IPS DF 6.9 (cell line): Measurements from ENCODE around the gene SPATA24.
"Not testable (repeated sequence)": the region's sequence is repeated elsewhere in the genome, so short reads cannot be mapped to it uniquely, and the experiment has no call there.

Source experiments
- DNase-seq: peaks from one replicate; pipeline ENCODE4 v3.0.0-alpha.2; 2013; ENCODE audit warnings: low read depth, low spot score
- H3K27ac ChIP-seq: one replicate; pipeline ENCODE4 v1.5.1; 2013; ENCODE audit warnings: low read length, control low read depth
- H3K27me3 ChIP-seq: 2 replicates; pipeline ENCODE4 v1.6.1; 2013; ENCODE audit warnings: mild to moderate bottlenecking, low read length; ENCODE audit not compliant: control insufficient read depth, insufficient read depth
- H3K36me3 ChIP-seq: 2 replicates; pipeline ENCODE4 v1.6.1; 2013; ENCODE audit warnings: low read length; ENCODE audit not compliant: control insufficient read depth, insufficient read depth
- H3K4me1 ChIP-seq: 2 replicates; pipeline ENCODE4 v1.6.1; 2013; ENCODE audit warnings: low read length; ENCODE audit not compliant: control insufficient read depth, insufficient read depth
- H3K4me3 ChIP-seq: 2 replicates; pipeline ENCODE4 v1.5.1; 2013; ENCODE audit warnings: mild to moderate bottlenecking, low read length
- H3K9me3 ChIP-seq: 2 replicates; pipeline ENCODE4 v1.6.1; 2013; ENCODE audit warnings: low read length, inconsistent platforms; ENCODE audit not compliant: control insufficient read depth, insufficient read depth
- WGBS: extraction: QIAGEN DNeasy Blood & Tissue Kit; methylation state at CpG from one replicate; pipeline ENCODE4 v1.1.7; 2013; ENCODE audit warnings: mixed read lengths, missing lambda C conversion rate; ENCODE audit not compliant: insufficient read length, insufficient coverage; 5-methylcytosine and 5-hydroxymethylcytosine counted together

The SPATA24 gene

DNA sequence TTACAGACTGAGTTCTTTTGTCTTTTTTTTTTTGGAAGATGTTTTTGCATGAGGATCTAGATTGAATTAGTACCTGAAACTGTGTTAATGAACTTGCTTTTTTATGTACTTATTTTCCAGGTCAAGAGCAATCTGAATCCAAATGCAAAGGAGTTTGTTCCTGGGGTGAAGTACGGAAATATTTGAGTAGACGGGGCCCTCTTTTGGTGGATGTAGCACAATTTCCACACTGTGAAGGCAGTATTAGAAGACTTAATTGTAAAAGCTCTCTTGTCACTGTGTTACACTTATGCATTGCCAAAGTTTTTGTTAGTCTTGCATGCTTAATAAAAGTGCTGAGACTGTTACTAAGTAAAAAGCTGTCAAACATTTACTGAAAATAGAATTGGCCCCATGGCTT, 35.3 kb downstream of the SPATA24 start:
- H3K36me3 ChIP-seq: peaks cover 22% of the 10 kb centered on the region; the same call in 1 of the 2 replicates
- H3K4me1 ChIP-seq: no peaks in the 10 kb centered on the region
- H3K4me3 ChIP-seq: no peak overlapping the region
- DNase-seq: no peak
- H3K27me3 ChIP-seq: no peaks in the 10 kb centered on the region
- no CpG with 5 or more reads among the region's 2 CpGs for WGBS
- no peaks in the 10 kb centered on the region for H3K9me3 ChIP-seq
- H3K27ac ChIP-seq: no peak overlapping the region

DNA sequence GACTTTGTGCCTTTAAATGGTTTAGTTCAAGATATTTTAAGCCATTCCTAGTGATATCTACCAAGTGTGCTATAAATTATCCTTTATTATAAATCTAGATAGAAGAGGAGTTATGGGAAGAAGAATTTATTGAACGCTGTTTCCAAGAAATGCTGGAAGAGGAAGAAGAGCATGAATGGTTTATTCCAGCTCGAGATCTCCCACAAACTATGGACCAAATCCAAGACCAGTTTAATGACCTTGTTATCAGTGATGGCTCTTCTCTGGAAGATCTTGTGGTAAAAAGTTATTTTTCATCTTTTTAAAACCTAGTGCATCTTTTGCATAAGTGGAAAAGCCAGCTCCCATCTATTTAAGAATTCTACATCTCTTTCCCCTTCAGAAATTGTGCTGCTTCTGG, 39.4 kb downstream of the SPATA24 start:
- H3K27me3 ChIP-seq: no peaks in the 10 kb centered on the region; the same call in 1 of the 2 replicates
- 100% methylated on average over 1 of the region's 2 CpGs for WGBS
- H3K4me1 ChIP-seq: no peaks in the 10 kb centered on the region
- no peaks in the 10 kb centered on the region for H3K9me3 ChIP-seq
- peaks cover 20% of the 10 kb centered on the region; the same call in 1 of the 2 replicates for H3K36me3 ChIP-seq
- no peak for DNase-seq
- H3K27ac ChIP-seq: no peak overlapping the region
- no peak overlapping the region for H3K4me3 ChIP-seq

DNA sequence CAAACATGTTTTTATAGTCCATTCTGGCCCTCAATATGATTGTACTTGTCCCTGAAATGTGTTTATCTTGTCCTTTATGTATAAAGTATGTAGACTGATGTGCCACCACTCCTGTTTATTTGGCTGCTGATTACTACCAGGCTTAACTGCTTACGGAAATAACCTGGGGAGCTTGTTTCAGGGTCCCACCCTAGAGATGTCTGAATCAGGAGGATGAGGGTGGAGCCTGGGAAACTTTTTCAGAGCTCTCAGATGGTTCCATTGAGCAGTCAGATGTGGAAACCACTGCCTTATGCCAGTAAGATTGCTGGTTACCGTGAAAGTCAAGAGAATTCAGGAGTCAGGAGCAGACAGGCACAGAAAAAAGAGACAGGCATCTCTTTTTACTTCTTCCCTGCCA, 40.0 kb downstream of the SPATA24 start:
- H3K27ac ChIP-seq: no peak overlapping the region
- no peak overlapping the region for H3K4me3 ChIP-seq
- peaks cover 20% of the 10 kb centered on the region; the same call in 1 of the 2 replicates for H3K36me3 ChIP-seq
- no peak for DNase-seq
- H3K9me3 ChIP-seq: no peaks in the 10 kb centered on the region
- no CpG with 5 or more reads among the region's 2 CpGs for WGBS
- H3K4me1 ChIP-seq: no peaks in the 10 kb centered on the region
- H3K27me3 ChIP-seq: no peaks in the 10 kb centered on the region; the same call in 1 of the 2 replicates

DNA sequence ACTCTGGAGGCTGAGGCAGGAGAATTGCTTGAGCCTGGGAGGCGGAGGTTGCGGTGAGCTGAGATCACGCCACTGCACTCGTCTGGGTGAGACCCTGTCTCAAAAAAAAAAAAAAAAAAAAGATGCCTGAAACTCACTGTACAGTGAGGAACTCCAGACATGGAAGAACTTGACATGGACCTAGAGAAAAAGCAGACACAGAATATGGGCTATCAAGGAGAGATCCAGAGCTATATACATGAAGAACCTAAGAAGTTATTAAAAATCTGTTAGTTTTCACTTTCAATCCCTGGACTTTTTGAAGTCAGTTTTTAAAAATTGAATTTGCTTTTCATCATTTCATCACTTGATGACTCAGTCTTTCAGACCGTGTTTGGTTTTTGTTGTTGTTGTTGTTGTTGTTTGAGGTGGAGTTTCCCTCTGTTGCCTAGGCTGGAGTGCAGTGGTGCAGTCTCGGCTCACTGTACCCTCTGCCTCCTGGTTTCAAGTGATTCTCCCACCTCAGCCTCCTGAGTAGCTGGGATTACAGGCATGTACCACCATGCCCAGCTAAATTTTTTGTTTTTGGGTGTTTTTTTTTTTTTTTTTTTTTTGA, 42.0 kb downstream of the SPATA24 start:
- Histone ChIP-seq H3K27ac (no peak overlapping the region), H3K27me3 (no peaks in the 10 kb centered on the region; the same call in 1 of the 2 replicates), H3K36me3 (peaks cover 20% of the 10 kb centered on the region; the same call in 1 of the 2 replicates), H3K9me3 (no peaks in the 10 kb centered on the region), H3K4me1 (no peaks in the 10 kb centered on the region), H3K4me3 (no peak overlapping the region)
- DNase-seq: no peak
- no CpG with 5 or more reads among the region's 6 CpGs for WGBS

DNA sequence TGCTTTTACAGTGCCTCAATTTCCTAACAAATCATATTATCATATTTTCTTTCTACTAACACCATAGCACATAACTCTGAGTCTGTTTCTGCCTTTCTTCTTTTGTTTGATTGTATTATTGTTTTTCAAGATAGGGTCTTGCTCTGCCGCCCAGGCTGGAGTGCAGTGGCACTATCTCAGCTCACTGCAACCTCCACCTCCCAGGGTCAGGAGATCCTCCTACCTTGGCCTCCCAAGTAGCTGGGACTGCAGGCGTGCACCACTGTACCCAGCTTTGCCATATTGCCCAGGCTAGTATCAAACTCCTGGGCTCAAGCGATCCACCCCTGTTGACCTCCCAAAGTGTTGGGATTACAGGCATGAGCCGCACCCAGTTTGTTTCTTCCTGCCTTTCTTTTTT, 43.5 kb downstream of the SPATA24 start:
- no peak overlapping the region for H3K4me3 ChIP-seq
- no peak for DNase-seq
- WGBS: no CpG with 5 or more reads among the region's 4 CpGs
- H3K9me3 ChIP-seq: no peaks in the 10 kb centered on the region
- H3K27me3 ChIP-seq: no peaks in the 10 kb centered on the region; the same call in 1 of the 2 replicates
- peaks cover 12% of the 10 kb centered on the region; the same call in 1 of the 2 replicates for H3K36me3 ChIP-seq
- no peaks in the 10 kb centered on the region for H3K4me1 ChIP-seq
- H3K27ac ChIP-seq: no peak overlapping the region

DNA sequence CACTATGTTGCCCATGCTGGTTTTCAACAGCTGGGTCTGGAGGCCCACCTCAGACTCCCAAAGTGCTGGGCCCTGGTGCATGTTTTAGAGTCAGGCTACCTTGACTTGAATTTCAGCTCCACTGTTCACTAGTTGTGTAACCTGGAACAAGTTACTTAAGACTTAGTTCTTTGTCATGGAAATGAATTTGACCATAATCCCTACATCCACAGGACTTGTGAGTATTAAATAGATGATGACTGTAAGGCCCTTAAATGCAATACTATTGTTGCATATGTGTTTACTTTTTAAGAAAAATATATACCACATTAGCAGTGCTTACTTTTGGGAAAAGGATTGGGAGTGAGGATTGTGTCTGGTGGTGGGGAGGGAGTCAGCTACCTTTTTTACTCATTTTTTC, 45.8 kb downstream of the SPATA24 start:
- Histone ChIP-seq H3K27ac (no peak overlapping the region), H3K27me3 (no peaks in the 10 kb centered on the region; the same call in 1 of the 2 replicates), H3K4me1 (no peaks in the 10 kb centered on the region), H3K36me3 (no peaks in the 10 kb centered on the region), H3K4me3 (no peak overlapping the region), H3K9me3 (no peaks in the 10 kb centered on the region)
- no peak for DNase-seq

DNA sequence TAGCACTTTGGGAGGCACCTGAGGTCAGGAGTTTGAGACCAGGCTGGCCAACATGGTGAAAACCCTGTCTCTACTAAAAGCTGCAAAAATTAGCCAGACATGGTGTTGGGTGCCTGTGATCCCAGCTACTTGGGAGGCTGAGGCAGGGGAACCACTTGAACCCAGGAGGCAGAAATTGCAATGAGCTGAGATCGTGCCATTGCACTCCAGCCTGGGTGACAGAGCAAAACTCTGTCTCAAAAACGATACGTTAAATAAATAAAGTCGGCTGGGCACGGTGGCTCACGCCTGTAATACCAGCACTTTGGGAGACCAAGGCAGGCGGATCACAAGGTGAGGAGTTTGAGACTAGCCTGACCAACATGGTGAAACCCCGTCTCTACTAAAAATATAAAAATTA, 48.0 kb downstream of the SPATA24 start:
- no CpG with 5 or more reads among the region's 8 CpGs for WGBS
- H3K36me3 ChIP-seq, H3K27me3 ChIP-seq, H3K4me1 ChIP-seq, DNase-seq, H3K27ac ChIP-seq, H3K4me3 ChIP-seq, H3K9me3 ChIP-seq: not testable (repeated sequence)

DNA sequence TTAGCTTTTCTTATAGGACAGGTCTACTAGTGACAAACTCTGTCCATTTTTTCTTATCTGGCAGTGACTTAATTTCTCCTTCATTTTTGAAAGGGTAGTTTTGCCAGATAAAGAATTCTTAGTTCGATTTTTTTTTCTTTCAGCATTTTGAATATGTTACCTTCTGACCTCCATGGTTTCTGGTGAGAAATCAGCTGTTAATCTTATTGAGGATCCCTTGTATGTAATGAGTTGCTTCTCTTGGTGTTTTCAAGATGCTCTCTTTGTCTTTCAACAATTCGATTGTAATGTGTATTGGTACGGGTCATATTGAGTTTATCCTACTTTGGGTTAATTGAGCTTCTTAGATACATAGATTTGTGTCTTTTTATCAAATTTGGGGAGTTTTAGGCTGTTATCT, 49.7 kb downstream of the SPATA24 start:
- Histone ChIP-seq H3K27me3 (no peaks in the 10 kb centered on the region), H3K4me3 (no peak overlapping the region), H3K9me3 (no peaks in the 10 kb centered on the region), H3K4me1 (no peaks in the 10 kb centered on the region), H3K27ac (no peak overlapping the region), H3K36me3 (no peaks in the 10 kb centered on the region)
- WGBS: no CpG with 5 or more reads among the region's 3 CpGs
- no peak for DNase-seq

DNA sequence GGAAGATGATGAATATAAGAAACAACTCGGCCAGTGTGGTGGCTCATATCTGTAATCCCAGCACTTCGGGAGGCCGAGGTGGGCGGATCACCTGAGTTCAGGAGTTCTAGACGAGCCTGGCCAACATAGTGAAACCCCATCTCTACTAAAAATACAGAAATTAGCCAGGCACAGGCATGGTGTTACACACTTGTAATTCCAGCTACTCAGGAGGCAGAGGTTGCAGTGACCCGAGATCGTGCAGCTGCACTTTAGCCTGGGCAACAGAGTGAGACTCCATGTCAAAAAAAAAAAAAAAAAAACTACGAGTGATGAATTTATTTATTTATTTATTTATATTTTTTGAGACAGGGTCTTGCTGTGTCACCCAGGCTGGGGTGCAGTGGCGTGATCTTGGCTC, 56.0 kb downstream of the SPATA24 start:
- not testable (repeated sequence) for H3K27ac ChIP-seq, H3K4me3 ChIP-seq, H3K4me1 ChIP-seq, DNase-seq, H3K36me3 ChIP-seq, H3K9me3 ChIP-seq, H3K27me3 ChIP-seq
- no CpG with 5 or more reads among the region's 9 CpGs for WGBS
